Measurements from ENCODE around the gene EHMT2.

- TF ChIP-seq, protein P1, sequence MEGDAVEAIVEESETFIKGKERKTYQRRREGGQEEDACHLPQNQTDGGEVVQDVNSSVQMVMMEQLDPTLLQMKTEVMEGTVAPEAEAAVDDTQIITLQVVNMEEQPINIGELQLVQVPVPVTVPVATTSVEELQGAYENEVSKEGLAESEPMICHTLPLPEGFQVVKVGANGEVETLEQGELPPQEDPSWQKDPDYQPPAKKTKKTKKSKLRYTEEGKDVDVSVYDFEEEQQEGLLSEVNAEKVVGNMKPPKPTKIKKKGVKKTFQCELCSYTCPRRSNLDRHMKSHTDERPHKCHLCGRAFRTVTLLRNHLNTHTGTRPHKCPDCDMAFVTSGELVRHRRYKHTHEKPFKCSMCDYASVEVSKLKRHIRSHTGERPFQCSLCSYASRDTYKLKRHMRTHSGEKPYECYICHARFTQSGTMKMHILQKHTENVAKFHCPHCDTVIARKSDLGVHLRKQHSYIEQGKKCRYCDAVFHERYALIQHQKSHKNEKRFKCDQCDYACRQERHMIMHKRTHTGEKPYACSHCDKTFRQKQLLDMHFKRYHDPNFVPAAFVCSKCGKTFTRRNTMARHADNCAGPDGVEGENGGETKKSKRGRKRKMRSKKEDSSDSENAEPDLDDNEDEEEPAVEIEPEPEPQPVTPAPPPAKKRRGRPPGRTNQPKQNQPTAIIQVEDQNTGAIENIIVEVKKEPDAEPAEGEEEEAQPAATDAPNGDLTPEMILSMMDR (conservative IDR thresholded peaks at IDR 0.05; ENCODE audit: low read depth, low read length): no peak
- no peak for TF ChIP-seq POLR2A (IDR thresholded peaks at IDR 0.05; ENCODE audit: low read depth, low read length)
- TF ChIP-seq CEBPB (IDR thresholded peaks at IDR 0.05; ENCODE audit: low read depth, low read length): no peak
- no peak for TF ChIP-seq SMC3 (IDR thresholded peaks at IDR 0.05; ENCODE audit: low read depth, low read length)
- TF ChIP-seq RAD21 (IDR thresholded peaks at IDR 0.05; ENCODE audit: low read length): no peak
- TF ChIP-seq MAZ (IDR thresholded peaks at IDR 0.05; ENCODE audit: borderline replicate concordance, low read depth, low read length): no peak
- no peak for TF ChIP-seq RCOR1 (IDR thresholded peaks at IDR 0.05; ENCODE audit: insufficient replicate concordance, low read length)
- TF ChIP-seq, protein P2, sequence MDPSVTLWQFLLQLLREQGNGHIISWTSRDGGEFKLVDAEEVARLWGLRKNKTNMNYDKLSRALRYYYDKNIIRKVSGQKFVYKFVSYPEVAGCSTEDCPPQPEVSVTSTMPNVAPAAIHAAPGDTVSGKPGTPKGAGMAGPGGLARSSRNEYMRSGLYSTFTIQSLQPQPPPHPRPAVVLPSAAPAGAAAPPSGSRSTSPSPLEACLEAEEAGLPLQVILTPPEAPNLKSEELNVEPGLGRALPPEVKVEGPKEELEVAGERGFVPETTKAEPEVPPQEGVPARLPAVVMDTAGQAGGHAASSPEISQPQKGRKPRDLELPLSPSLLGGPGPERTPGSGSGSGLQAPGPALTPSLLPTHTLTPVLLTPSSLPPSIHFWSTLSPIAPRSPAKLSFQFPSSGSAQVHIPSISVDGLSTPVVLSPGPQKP (IDR thresholded peaks at IDR 0.05; ENCODE audit: borderline replicate concordance, low read depth, low read length): no peak
- TF ChIP-seq MAFK (IDR thresholded peaks at IDR 0.05; ENCODE audit: low read depth, low read length): no peak
- TF ChIP-seq CHD1 (IDR thresholded peaks at IDR 0.05; ENCODE audit: low read depth, low read length): no peak
- no peak for TF ChIP-seq USF2 (IDR thresholded peaks at IDR 0.05; ENCODE audit: low read depth, low read length)
- no peak for TF ChIP-seq NFE2L2 (IDR thresholded peaks at IDR 0.05; ENCODE audit: low read depth, low read length)
- no peak for TF ChIP-seq RFX5 (IDR thresholded peaks at IDR 0.05; ENCODE audit: low read depth, low read length)
These were observed 53.0 kb downstream of the EHMT2 start for GRCh38 chr6:31844507-31844906.
